ENCODE measurements around the gene DCST2. TPM values are rescaled to one million over a fixed set of nuclear protein-coding genes. Genes with fewer than 3 reads are reported as not detected.

The DCST2 gene
- total and polyA plus RNA-seq, 9 of the 15 experiments (the other 6 are each of a cell fraction or from before 2014, with no cell fraction given): 0.09 to 0.49 (median 0.11) TPM; not detected in 3

DNA sequence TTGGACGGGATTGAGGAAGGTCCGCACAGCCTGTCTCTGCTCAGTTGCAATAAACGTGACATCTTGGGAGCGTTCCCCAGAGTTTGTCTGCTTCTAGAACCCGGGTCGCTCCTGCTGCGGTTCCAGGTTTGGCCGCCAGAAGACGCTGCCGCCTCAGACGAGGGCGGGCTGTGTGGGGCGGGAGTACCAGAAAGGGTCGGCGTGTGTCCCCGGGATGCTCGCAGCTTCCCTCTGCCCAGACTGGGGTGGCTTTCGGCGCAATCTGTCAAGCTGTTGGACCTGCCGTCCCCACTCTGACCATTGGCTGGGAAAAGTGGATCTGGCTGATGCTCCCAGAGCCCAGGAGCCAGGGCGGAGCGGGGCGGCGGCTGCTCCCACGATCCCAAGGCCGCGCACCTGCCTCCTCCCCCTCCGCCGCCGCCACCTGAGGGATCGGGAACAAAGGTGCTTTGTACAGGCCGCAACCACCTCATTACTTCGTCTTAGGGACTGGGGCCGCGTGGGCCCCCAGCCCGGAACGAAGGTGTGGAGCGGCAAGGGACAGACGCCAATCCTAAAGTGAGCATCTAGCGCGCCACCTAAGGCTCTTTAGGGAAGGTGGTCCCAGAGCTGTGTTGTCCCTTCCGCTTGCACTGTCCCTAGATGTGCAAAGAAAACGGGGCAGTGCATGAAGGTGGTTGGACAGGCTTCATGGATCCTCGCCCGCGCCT, 29.3 kb upstream of the DCST2 start (continued):
- TF ChIP-seq, protein P1, sequence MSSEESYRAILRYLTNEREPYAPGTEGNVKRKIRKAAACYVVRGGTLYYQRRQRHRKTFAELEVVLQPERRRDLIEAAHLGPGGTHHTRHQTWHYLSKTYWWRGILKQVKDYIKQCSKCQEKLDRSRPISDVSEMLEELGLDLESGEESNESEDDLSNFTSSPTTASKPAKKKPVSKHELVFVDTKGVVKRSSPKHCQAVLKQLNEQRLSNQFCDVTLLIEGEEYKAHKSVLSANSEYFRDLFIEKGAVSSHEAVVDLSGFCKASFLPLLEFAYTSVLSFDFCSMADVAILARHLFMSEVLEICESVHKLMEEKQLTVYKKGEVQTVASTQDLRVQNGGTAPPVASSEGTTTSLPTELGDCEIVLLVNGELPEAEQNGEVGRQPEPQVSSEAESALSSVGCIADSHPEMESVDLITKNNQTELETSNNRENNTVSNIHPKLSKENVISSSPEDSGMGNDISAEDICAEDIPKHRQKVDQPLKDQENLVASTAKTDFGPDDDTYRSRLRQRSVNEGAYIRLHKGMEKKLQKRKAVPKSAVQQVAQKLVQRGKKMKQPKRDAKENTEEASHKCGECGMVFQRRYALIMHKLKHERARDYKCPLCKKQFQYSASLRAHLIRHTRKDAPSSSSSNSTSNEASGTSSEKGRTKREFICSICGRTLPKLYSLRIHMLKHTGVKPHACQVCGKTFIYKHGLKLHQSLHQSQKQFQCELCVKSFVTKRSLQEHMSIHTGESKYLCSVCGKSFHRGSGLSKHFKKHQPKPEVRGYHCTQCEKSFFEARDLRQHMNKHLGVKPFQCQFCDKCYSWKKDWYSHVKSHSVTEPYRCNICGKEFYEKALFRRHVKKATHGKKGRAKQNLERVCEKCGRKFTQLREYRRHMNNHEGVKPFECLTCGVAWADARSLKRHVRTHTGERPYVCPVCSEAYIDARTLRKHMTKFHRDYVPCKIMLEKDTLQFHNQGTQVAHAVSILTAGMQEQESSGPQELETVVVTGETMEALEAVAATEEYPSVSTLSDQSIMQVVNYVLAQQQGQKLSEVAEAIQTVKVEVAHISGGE (CRISPR knock-in tag; IDR thresholded peaks at IDR 0.05): no peak; a peak in 1 of 6 replicates
- TF ChIP-seq EGR1 (conservative IDR thresholded peaks at IDR 0.05) (no peak), ZNF586 (CRISPR knock-in tag; conservative IDR thresholded peaks at IDR 0.05) (no peak), PURB (CRISPR knock-in tag; IDR thresholded peaks at IDR 0.05; ENCODE audit: low read depth) (no peak), RUNX1 (IDR thresholded peaks at IDR 0.05; ENCODE audit: low read depth) (0 out of 2 replicates have a peak, but pooled peaks have one; percentile 10), RAD21 (CRISPR knock-in tag; conservative IDR thresholded peaks at IDR 0.05 in 1 of 2, IDR thresholded peaks at IDR 0.05 in 1 of 2) (peak; percentile 91 to 96), SMARCA5 (IDR thresholded peaks at IDR 0.05) (no peak), ZSCAN29 (IDR thresholded peaks at IDR 0.05) (no peak), PRPF4 (IDR thresholded peaks at IDR 0.05; ENCODE audit: insufficient read depth, low read depth, low read length, poor library complexity, severe bottlenecking) (no peak), ZNF717 (CRISPR knock-in tag; IDR thresholded peaks at IDR 0.05) (no peak), FOXA3 (CRISPR knock-in tag; conservative IDR thresholded peaks at IDR 0.05 in 1 of 2, IDR thresholded peaks at IDR 0.05 in 1 of 2) (0 out of 4 replicates have a peak, but pooled peaks of 1 of the 2 experiments have one; percentile 37), SMAD3 (CRISPR knock-in tag; conservative IDR thresholded peaks at IDR 0.05) (no peak), BCL6 (CRISPR knock-in tag; IDR thresholded peaks at IDR 0.05) (no peak), SUPT5H (IDR thresholded peaks at IDR 0.05) (peak; percentile 50; the same call in 1 of the 2 replicates), TAL1 (IDR thresholded peaks at IDR 0.05) (no peak)
- TF ChIP-seq, protein P2, sequence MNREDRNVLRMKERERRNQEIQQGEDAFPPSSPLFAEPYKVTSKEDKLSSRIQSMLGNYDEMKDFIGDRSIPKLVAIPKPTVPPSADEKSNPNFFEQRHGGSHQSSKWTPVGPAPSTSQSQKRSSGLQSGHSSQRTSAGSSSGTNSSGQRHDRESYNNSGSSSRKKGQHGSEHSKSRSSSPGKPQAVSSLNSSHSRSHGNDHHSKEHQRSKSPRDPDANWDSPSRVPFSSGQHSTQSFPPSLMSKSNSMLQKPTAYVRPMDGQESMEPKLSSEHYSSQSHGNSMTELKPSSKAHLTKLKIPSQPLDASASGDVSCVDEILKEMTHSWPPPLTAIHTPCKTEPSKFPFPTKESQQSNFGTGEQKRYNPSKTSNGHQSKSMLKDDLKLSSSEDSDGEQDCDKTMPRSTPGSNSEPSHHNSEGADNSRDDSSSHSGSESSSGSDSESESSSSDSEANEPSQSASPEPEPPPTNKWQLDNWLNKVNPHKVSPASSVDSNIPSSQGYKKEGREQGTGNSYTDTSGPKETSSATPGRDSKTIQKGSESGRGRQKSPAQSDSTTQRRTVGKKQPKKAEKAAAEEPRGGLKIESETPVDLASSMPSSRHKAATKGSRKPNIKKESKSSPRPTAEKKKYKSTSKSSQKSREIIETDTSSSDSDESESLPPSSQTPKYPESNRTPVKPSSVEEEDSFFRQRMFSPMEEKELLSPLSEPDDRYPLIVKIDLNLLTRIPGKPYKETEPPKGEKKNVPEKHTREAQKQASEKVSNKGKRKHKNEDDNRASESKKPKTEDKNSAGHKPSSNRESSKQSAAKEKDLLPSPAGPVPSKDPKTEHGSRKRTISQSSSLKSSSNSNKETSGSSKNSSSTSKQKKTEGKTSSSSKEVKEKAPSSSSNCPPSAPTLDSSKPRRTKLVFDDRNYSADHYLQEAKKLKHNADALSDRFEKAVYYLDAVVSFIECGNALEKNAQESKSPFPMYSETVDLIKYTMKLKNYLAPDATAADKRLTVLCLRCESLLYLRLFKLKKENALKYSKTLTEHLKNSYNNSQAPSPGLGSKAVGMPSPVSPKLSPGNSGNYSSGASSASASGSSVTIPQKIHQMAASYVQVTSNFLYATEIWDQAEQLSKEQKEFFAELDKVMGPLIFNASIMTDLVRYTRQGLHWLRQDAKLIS (CRISPR knock-in tag; IDR thresholded peaks at IDR 0.05): 0 out of 2 replicates have a peak, but pooled peaks have one; percentile 34
- TF ChIP-seq, protein P3, sequence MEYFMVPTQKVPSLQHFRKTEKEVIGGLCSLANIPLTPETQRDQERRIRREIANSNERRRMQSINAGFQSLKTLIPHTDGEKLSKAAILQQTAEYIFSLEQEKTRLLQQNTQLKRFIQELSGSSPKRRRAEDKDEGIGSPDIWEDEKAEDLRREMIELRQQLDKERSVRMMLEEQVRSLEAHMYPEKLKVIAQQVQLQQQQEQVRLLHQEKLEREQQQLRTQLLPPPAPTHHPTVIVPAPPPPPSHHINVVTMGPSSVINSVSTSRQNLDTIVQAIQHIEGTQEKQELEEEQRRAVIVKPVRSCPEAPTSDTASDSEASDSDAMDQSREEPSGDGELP (CRISPR knock-in tag; IDR thresholded peaks at IDR 0.05; ENCODE audit: borderline replicate concordance): peak; percentile 51; the same call in 1 of the 2 replicates

Measured in K562 (cell line).